ENCODE results near the gene PDSS2.
"Not testable (repeated sequence)": the region's sequence is repeated elsewhere in the genome, so short reads cannot be mapped to it uniquely, and the experiment has no call there.

PDSS2 gene

DNA sequence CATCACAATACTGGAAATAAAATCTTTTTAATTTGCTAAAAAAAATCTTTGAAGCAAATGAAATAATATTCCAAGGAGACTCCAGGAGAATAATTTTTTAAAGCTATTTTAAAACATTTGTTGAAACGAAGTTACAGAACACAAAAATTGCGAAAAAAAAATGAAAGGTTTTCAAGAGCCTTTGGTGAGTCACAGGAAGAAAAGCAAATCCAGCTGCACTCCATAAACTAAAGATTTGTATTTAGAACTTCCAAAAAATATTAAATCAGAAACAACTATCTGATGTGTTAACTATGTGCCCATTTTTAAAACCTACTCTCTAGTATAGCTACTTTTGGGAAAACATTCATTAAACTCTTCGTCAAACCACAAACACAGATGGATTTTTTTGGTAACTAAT lies 23.6 kb downstream of the PDSS2 start:
- Histone ChIP-seq H3K4me2 (ENCODE audit: low read depth, low read length, poor library complexity, severe bottlenecking) (no peak overlapping the region), H2AFZ (ENCODE audit: low read depth, low read length, severe bottlenecking) (no peak overlapping the region), H3K79me2 (ENCODE audit: insufficient read depth, low read length) (peaks cover 26% of the 10 kb centered on the region), H4K20me1 (ENCODE audit: low read depth, low read length) (no peaks in the 10 kb centered on the region), H3K9ac (ENCODE audit: low read length) (no peak overlapping the region), H3K27ac (ENCODE audit: low read depth, low read length) (no peak overlapping the region), H3F3A (ENCODE audit: insufficient read depth) (no peaks in the 10 kb centered on the region), H3K27me3 (ENCODE audit: low read length) (no peaks in the 10 kb centered on the region), H3K9me2 (replicated peaks; ENCODE audit: insufficient read depth, low read length) (no peaks in the 10 kb centered on the region), H3K9me3 (ENCODE audit: insufficient read depth, low read length) (no peaks in the 10 kb centered on the region), H3K4me3 (ENCODE audit: insufficient read depth, low read length, poor library complexity, severe bottlenecking) (no peak overlapping the region), H3K36me3 (ENCODE audit: low read length) (no peaks in the 10 kb centered on the region)
- TF ChIP-seq, protein P1, sequence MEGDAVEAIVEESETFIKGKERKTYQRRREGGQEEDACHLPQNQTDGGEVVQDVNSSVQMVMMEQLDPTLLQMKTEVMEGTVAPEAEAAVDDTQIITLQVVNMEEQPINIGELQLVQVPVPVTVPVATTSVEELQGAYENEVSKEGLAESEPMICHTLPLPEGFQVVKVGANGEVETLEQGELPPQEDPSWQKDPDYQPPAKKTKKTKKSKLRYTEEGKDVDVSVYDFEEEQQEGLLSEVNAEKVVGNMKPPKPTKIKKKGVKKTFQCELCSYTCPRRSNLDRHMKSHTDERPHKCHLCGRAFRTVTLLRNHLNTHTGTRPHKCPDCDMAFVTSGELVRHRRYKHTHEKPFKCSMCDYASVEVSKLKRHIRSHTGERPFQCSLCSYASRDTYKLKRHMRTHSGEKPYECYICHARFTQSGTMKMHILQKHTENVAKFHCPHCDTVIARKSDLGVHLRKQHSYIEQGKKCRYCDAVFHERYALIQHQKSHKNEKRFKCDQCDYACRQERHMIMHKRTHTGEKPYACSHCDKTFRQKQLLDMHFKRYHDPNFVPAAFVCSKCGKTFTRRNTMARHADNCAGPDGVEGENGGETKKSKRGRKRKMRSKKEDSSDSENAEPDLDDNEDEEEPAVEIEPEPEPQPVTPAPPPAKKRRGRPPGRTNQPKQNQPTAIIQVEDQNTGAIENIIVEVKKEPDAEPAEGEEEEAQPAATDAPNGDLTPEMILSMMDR (IDR thresholded peaks at IDR 0.05; ENCODE audit: insufficient read depth, low read length, poor library complexity, severe bottlenecking), result no peak

DNA sequence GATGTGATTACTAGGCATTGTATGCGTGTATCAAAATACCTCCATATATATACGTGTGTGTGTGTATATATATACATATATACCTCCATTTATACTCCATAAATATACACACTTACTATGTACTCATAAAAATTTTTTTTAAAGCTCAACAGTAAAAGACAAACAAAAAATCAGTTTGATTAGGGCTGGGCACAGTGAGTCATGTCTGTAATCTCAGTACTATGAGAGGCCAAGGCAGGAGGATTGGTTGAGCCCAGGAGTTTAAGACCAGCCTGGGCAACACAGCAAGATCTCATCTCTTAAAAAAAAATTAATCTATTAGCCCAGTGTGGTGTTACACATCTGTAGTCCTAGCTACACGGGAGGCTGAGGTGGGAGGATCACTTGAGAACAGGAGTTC lies 24.6 kb downstream of the PDSS2 start:
- Histone ChIP-seq H3K9ac (ENCODE audit: low read length) (no peak overlapping the region), H3K79me2 (ENCODE audit: insufficient read depth, low read length) (peaks cover 29% of the 10 kb centered on the region), H3K4me2 (ENCODE audit: low read depth, low read length, poor library complexity, severe bottlenecking) (no peak overlapping the region), H3K9me2 (replicated peaks; ENCODE audit: insufficient read depth, low read length) (no peaks in the 10 kb centered on the region), H3K9me3 (ENCODE audit: insufficient read depth, low read length) (no peaks in the 10 kb centered on the region), H2AFZ (ENCODE audit: low read depth, low read length, severe bottlenecking) (no peak overlapping the region), H3K27me3 (ENCODE audit: low read length) (no peaks in the 10 kb centered on the region), H4K20me1 (ENCODE audit: low read depth, low read length) (no peaks in the 10 kb centered on the region), H3F3A (ENCODE audit: insufficient read depth) (no peaks in the 10 kb centered on the region), H3K36me3 (ENCODE audit: low read length) (no peaks in the 10 kb centered on the region), H3K4me3 (ENCODE audit: insufficient read depth, low read length, poor library complexity, severe bottlenecking) (no peak overlapping the region), H3K27ac (ENCODE audit: low read depth, low read length) (no peak overlapping the region)
- TF ChIP-seq, protein P1 (IDR thresholded peaks at IDR 0.05; ENCODE audit: insufficient read depth, low read length, poor library complexity, severe bottlenecking), result no peak
- TF ChIP-seq EZH2phosphoT487 (conservative IDR thresholded peaks at IDR 0.05; ENCODE audit: low read length), result no peak

DNA sequence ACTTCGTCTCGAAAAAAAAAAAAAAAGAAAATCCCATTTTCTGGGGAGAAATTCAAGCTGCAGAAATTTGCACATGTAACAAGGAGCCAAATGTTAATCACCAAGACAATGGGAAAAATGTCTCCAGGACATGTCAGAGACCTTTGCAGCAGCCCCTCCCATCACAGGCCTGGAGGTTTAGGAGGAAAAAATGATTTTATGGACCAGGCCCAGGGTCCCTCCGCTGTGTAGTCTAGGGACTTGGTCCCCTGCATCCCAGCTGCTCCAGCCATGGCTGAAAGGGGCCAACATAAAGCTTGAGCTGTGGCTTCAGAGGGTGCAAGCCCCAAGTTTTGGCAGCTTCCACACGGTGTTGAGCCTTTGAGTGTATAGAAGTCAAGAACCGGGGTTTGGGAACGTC lies 33.4 kb downstream of the PDSS2 start:
- not testable (repeated sequence) for H3K79me2 ChIP-seq (ENCODE audit: insufficient read depth, low read length); H3K9me2 ChIP-seq (replicated peaks; ENCODE audit: insufficient read depth, low read length); H3K9ac ChIP-seq (ENCODE audit: low read length); H2AFZ ChIP-seq (ENCODE audit: low read depth, low read length, severe bottlenecking); H3K4me3 ChIP-seq (ENCODE audit: insufficient read depth, low read length, poor library complexity, severe bottlenecking); H4K20me1 ChIP-seq (ENCODE audit: low read depth, low read length); H3K27ac ChIP-seq (ENCODE audit: low read depth, low read length); H3F3A ChIP-seq (ENCODE audit: insufficient read depth); H3K36me3 ChIP-seq (ENCODE audit: low read length); H3K4me2 ChIP-seq (ENCODE audit: low read depth, low read length, poor library complexity, severe bottlenecking); H3K9me3 ChIP-seq (ENCODE audit: insufficient read depth, low read length); H3K27me3 ChIP-seq (ENCODE audit: low read length)

DNA sequence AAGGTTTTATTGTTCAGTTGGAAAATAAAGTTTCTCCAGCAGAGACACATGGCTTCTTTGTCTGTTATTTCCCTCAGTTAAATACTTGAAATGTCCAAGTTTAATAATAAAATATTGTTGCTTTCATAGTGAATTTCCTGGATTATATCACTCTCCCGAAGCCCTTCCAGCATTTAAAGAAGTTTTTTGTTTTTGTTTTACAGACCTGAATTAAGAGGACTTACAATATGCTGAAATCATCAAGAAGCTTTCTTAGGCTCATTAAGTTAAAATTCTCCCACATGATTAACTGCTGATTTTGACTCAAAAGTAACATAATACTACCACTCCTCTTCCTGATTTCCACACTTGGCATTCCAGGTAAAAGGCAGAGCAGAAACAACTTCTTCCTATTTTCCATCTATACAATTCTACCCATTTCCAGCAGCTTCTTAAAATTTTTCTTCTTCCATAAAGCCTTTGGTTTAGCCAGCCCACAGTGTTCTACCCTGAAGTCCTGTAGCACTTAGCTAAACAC lies 35.8 kb downstream of the PDSS2 start:
- Histone ChIP-seq H3K36me3 (ENCODE audit: low read length) (peaks cover 3% of the 10 kb centered on the region; the same call in 1 of the 2 replicates), H3K4me2 (ENCODE audit: low read depth, low read length, poor library complexity, severe bottlenecking) (no peak overlapping the region), H3K4me3 (ENCODE audit: insufficient read depth, low read length, poor library complexity, severe bottlenecking) (no peak overlapping the region), H3F3A (ENCODE audit: insufficient read depth) (0 out of 2 replicates have a peak, but pooled peaks cover 4% of the 10 kb centered on the region), H3K9me2 (replicated peaks; ENCODE audit: insufficient read depth, low read length) (no peaks in the 10 kb centered on the region), H3K27me3 (ENCODE audit: low read length) (no peaks in the 10 kb centered on the region), H3K9me3 (ENCODE audit: insufficient read depth, low read length) (peaks cover 8% of the 10 kb centered on the region; the same call in 1 of the 2 replicates), H3K9ac (ENCODE audit: low read length) (no peak overlapping the region), H2AFZ (ENCODE audit: low read depth, low read length, severe bottlenecking) (no peak overlapping the region), H3K79me2 (ENCODE audit: insufficient read depth, low read length) (no peaks in the 10 kb centered on the region; the same call in 1 of the 2 replicates), H4K20me1 (ENCODE audit: low read depth, low read length) (no peaks in the 10 kb centered on the region), H3K27ac (ENCODE audit: low read depth, low read length) (no peak overlapping the region)
- TF ChIP-seq EZH2phosphoT487 (conservative IDR thresholded peaks at IDR 0.05; ENCODE audit: low read length), result no peak
- TF ChIP-seq, protein P1 (IDR thresholded peaks at IDR 0.05; ENCODE audit: insufficient read depth, low read length, poor library complexity, severe bottlenecking), result no peak

All from SU-DHL-6 (cell line).